Spleen (tissue), 11 donors: ENCODE data around the gene CASQ1. TPM values are rescaled to one million over a fixed set of nuclear protein-coding genes. Genes with fewer than 3 reads are reported as not detected.

ENCODE experiments used
- DNase-seq: peaks from one replicate; pipeline ENCODE4 v3.0.0-alpha.2; 2020
- H3K27ac ChIP-seq, 8 donors: fragments of 200-600 bp; sonication (generic) in 7 of 8; 1 replicate in 4 of 8; 2 replicates in 4 of 8; pipeline versions ENCODE4 v1.5.0 to v1.8.0; 2016 to 2021; ENCODE audit warnings: inconsistent platforms in 4 of 8, mild to moderate bottlenecking in 4 of 8, moderate library complexity in 1 of 8
- H3K27me3 ChIP-seq, 7 donors: fragments of 200-600 bp; sonication (generic) in 6 of 7; replicated peaks in 1 of 7; 1 replicate in 4 of 7; 2 replicates in 3 of 7; pipeline versions ENCODE4 v1.5.0 to v1.8.0; 2016 to 2021; ENCODE audit warnings: inconsistent platforms in 3 of 7, mild to moderate bottlenecking in 1 of 7
- H3K36me3 ChIP-seq, 6 donors: fragments of 200-600 bp; sonication (generic) in 5 of 6; 1 replicate in 4 of 6; 2 replicates in 2 of 6; pipeline versions ENCODE4 v1.5.0 to v1.8.0; 2016 to 2021; ENCODE audit warnings: inconsistent platforms in 2 of 6
- H3K4me1 ChIP-seq, 6 donors: fragments of 200-600 bp; sonication (generic) in 5 of 6; 1 replicate in 3 of 6; 2 replicates in 3 of 6; pipeline versions ENCODE4 v1.5.0 to v1.8.0; 2016 to 2021; ENCODE audit warnings: inconsistent platforms in 3 of 6
- H3K4me3 ChIP-seq, 8 donors: fragments of 200-600 bp; sonication (generic) in 7 of 8; 1 replicate in 4 of 8; 2 replicates in 4 of 8; pipeline versions ENCODE4 v1.5.0 to v1.8.0; 2016 to 2021; ENCODE audit warnings: inconsistent platforms in 4 of 8, mild to moderate bottlenecking in 4 of 8, moderate library complexity in 2 of 8
- H3K9me3 ChIP-seq, 8 donors: fragments of 200-600 bp; sonication (generic) in 7 of 8; 1 replicate in 4 of 8; 2 replicates in 4 of 8; pipeline versions ENCODE4 v1.5.0 to v1.8.0; 2016 to 2021; ENCODE audit warnings: inconsistent platforms in 4 of 8
- CTCF ChIP-seq, 11 experiments: fragments of 200-600 bp in 7 of 11; fragments of 450-650 bp in 4 of 11; sonication (generic) in 4 of 11; IDR thresholded peaks in 8 of 11; conservative IDR thresholded peaks in 3 of 11; 1 replicate in 7 of 11; 2 replicates in 4 of 11; pipeline versions ENCODE4 v1.4.0 to v1.8.0; 2016 to 2021; ENCODE audit warnings: antibody characterized with exemption in 11 of 11, inconsistent platforms in 4 of 11, mild to moderate bottlenecking in 1 of 11
- POLR2A ChIP-seq, 3 donors: fragments of 450-650 bp; IDR thresholded peaks; one replicate each; pipeline ENCODE4 v1.5.1; 2017; ENCODE audit warnings: antibody characterized with exemption in 3 of 3, mild to moderate bottlenecking in 1 of 3
- POLR2AphosphoS5 ChIP-seq, 3 donors: sonication (generic); formaldehyde crosslinking; IDR thresholded peaks; one replicate each; pipeline ENCODE4 v1.5.1; 2017; ENCODE audit warnings: antibody characterized with exemption in 3 of 3
- WGBS, 5 donors: extraction: QIAGEN DNeasy Blood & Tissue Kit in 3 of 5; methylation state at CpG; one replicate each; pipeline versions ENCODE4 v1.1.5 to v1.1.7; 2013 to 2018; 5-methylcytosine and 5-hydroxymethylcytosine counted together
- intact Hi-C: fragments of 100-400 bp; cut with DNase I; formaldehyde crosslinking; loops from one replicate; pipeline ENCODE4 v1.15.0; 2023; ENCODE audit warnings: low total_unique reads
- polyA plus RNA-seq, 3 donors: library from polyadenylated mRNA; stranded (reverse); fragments of 200-250 nt; gene quantifications; one replicate each; pipeline ENCODE4 v1.2.1, GENCODE V29; 2013
- total RNA-seq, 7 donors: library from RNA; depleted of rRNA in 3 of 7; stranded (reverse); fragments of >200 nt in 3 of 7; fragmentation: NEBNext Ultra II Directional in 4 of 7; extraction: Animal tissue kit (Norgen Biotek cat#: 25700) in 4 of 7; gene quantifications; one replicate each; pipeline versions ENCODE4 v1.1.0 to v1.2.1, GENCODE V29; 2016 to 2021
- donor health status: healthy with polysubstance abuse.
- donor health status: DM: no; HTN: no; CAD: no; lungs with moderate emphysema.
- donor health status: DM: no; HTN: no; CAD: no.
- donor health status: Bipolar disorder and iron deficiency.
- donor health status: healthy.
- donor health status: DM: no; HTN: no; CAD: no.
- donor health status: DM: yes; HTN: yes; CAD: no.

The CASQ1 gene
- total and polyA plus RNA-seq, 10 donors, result 0.37 to 1.5 (median 0.92) TPM; not detected in 3

- intact Hi-C loops, result no loop called here
- no peak overlapping the region for H3K4me3 ChIP-seq
- peaks cover 0 to 16% (median 0%) of the 10 kb centered on the region in 6 donors for H3K4me1 ChIP-seq
- no peak for DNase-seq
- no peaks in the 10 kb centered on the region for H3K27me3 ChIP-seq
- 91 to 97% (median 95%) methylated on average over 1 of the region's 1 CpG for WGBS, 5 donors
- TF ChIP-seq CTCF (IDR thresholded peaks at IDR 0.05 in 8 of 11, conservative IDR thresholded peaks at IDR 0.05 in 3 of 11) (no peak), POLR2A (IDR thresholded peaks at IDR 0.05) (no peak), POLR2AphosphoS5 (IDR thresholded peaks at IDR 0.05) (no peak)
- no peaks in the 10 kb centered on the region for H3K9me3 ChIP-seq
- H3K36me3 ChIP-seq, result no peaks in the 10 kb centered on the region
- peak overlapping the region in 2 of 8 donors; percentile 26 to 32 for H3K27ac ChIP-seq
These were observed 26.8 kb upstream of the CASQ1 start for GRCh38 chr1:160163615-160164014.

- Histone ChIP-seq H3K9me3 (no peaks in the 10 kb centered on the region), H3K4me1 (peaks cover 0 to 21% (median 2%) of the 10 kb centered on the region in 6 donors), H3K4me3 (no peak overlapping the region), H3K27me3 (no peaks in the 10 kb centered on the region), H3K36me3 (no peaks in the 10 kb centered on the region), H3K27ac (no peak overlapping the region)
- TF ChIP-seq POLR2A (IDR thresholded peaks at IDR 0.05), result no peak
- WGBS, 5 donors, result 84 to 91% (median 88%) methylated on average over 10 of the region's 10 CpGs
- no peak for DNase-seq
- intact Hi-C loops, result no loop called here
These were observed 26.3 kb upstream of the CASQ1 start for GRCh38 chr1:160164121-160164520.

GRCh38 chr1:160166166-160166868 is 24.1 kb upstream of the CASQ1 start:
- DNase-seq, result no peak
- Histone ChIP-seq H3K9me3 (no peaks in the 10 kb centered on the region), H3K4me3 (no peak overlapping the region), H3K4me1 (peaks cover 3 to 32% (median 12%) of the 10 kb centered on the region in 6 donors), H3K27me3 (no peaks in the 10 kb centered on the region), H3K27ac (no peak overlapping the region), H3K36me3 (no peaks in the 10 kb centered on the region)
- 53 to 72% (median 70%) methylated on average over 12 of the region's 12 CpGs for WGBS, 5 donors
- TF ChIP-seq CTCF (IDR thresholded peaks at IDR 0.05 in 8 of 11, conservative IDR thresholded peaks at IDR 0.05 in 3 of 11) (no peak), POLR2A (IDR thresholded peaks at IDR 0.05) (no peak), POLR2AphosphoS5 (IDR thresholded peaks at IDR 0.05) (no peak)
- intact Hi-C loops, result no loop called here

GRCh38 chr1:160167056-160167455 is 23.3 kb upstream of the CASQ1 start:
- Histone ChIP-seq H3K4me3 (no peak overlapping the region), H3K9me3 (no peaks in the 10 kb centered on the region), H3K36me3 (no peaks in the 10 kb centered on the region), H3K27ac (no peak overlapping the region), H3K4me1 (peaks cover 3 to 32% (median 12%) of the 10 kb centered on the region in 6 donors), H3K27me3 (no peaks in the 10 kb centered on the region)
- TF ChIP-seq CTCF (IDR thresholded peaks at IDR 0.05 in 8 of 11, conservative IDR thresholded peaks at IDR 0.05 in 3 of 11), result no peak
- no peak for TF ChIP-seq POLR2A (IDR thresholded peaks at IDR 0.05)
- TF ChIP-seq POLR2AphosphoS5 (IDR thresholded peaks at IDR 0.05), result no peak
- WGBS, 5 donors, result 80 to 97% (median 87%) methylated on average over 4 of the region's 4 CpGs
- no peak for DNase-seq
- intact Hi-C loops, result no loop called here
